ENCODE data around the gene TDG.
"Not testable (repeated sequence)": the region's sequence is repeated elsewhere in the genome, so short reads cannot be mapped to it uniquely, and the experiment has no call there.

DNA sequence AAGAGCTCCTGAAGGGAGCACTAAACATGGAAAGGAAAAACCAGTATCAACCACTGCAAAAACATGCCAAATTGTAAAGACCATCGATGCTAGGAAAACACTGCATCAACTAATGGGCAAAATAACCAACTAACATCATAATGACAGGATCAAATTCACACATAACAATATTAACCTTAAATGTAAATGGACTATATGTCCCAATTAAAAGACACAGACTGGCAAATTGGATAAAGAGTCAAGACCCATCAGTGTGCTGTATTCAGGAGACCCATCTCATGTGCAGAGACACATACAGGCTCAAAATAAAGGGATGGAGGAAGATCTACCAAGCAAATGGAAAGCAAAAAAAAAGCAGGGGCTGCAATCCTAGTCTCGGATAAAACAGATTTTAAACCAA lies 70.5 kb downstream of the TDG start:
- not testable (repeated sequence) for TF ChIP-seq CTCF, POLR2AphosphoS5, POLR2A, EP300 (IDR thresholded peaks at IDR 0.05)

All from upper lobe of left lung (tissue), 4 donors.